ENCODE data around the gene PARP16.
"Not testable (repeated sequence)": the region's sequence is repeated elsewhere in the genome, so short reads cannot be mapped to it uniquely, and the experiment has no call there.

PARP16 gene

DNA sequence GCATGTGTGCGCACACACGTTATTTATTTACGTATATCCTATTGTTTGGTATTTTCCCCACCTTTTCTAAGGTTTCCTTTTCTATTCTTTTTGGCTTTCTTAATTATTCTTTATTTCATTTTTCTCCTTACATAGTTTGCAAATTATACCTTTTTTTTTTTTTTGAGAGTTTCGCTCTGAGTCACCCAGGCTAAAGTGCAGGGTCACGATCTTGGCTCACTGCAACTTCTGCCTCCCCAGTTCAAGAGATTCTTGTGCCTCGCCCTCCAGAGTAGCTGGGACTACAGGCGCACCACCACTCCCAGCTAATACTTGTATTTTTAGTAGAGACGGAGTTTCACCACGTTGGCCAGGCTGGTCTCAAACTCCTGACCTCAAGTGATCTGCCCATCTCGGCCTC, 55.4 kb downstream of the PARP16 start:
- DNase-seq: no peak

DNA sequence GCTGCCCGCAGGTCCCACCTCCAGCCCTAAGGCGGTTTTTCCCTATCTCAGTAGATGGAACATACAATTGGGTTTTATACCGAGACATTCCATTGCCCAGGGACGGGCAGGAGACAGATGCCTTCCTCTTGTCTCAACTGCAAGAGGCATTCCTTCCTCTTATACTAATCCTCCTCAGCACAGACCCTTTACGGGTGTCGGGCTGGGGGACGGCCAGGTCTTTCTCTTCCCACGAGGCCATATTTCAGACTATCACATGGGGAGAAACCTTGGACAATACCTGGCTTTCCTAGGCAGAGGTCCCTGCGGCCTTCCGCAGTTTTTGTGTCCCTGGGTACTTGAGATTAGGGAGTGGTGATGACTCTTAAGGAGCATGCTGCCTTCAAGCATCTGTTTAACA, 59.8 kb downstream of the PARP16 start:
- not testable (repeated sequence) for DNase-seq

DNA sequence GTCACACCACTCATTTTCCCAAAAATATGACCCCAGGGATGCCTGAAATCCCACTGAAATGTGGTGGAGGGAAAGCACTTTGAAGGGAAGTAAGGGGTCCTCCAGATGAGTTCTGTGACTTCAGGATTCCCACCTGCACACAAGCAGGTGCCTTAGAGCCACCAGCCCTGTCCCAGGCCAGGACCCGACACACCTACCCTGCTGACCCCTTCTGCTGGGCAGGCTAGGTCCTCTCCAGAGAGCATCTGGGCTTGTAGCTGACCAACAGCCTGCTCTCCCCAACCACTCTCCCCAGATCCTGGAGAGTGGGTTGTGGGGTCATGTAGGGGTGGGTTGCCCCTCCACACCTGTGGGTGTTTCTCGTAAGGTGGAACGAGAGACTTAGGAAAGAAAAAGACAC, 60.5 kb downstream of the PARP16 start:
- no peak for DNase-seq

DNA sequence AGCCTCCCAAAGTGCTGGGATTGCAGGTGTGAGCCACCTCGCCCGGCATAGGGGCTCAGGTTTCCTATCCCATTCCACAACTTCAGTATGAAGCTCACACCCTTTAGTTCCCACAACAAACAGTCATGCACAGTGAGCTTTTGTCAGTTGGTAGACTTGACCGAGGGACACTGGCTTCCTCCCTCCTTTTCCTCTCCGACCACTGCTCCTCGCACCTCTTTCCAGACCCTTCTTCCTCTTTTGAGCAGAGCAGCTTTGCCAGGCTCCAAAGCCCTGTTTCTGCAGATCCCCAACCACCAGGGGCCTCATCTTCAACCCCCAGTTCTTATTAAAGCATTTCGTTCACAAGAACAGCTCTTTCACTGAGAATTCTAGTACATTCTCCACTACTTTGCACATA, 62.7 kb downstream of the PARP16 start:
- DNase-seq: no peak

DNA sequence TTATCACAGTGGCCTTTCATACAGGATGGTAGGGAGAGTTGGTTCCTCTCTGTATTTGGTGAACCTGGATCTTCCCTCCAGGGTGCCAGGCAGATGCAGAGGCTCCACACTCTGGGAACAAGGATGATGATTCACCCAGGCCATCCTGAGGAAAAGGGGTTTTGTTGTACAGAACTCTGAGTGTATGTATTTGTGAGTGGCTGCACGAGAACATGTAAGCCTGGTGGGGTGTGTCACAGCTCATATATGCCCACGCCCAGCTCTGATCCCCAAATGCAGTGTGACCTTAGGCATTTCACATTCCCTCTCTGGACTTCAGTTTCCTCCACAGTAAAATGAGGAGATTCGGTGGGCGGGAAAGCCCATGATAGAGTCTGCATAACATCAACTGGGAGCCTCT, 63.8 kb downstream of the PARP16 start:
- no peak for DNase-seq

DNA sequence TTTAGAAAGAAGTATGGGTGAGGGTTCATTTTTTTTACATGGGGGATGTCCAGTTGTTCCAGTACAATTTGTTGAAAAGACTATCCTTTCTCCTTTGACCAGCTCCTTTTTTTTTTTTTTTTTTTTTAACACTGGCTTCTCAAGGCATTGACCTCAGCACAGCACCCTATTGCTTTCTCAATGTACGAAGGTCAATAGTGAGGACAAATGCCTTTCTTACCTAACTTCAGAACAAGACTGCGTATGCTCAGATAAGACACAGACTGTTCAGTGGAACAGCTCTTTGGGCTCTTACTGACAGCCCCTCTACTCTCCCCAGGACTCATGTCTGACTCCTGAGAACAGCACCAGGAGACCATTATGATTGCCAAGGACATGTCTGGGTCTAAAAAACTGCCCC, 65.0 kb downstream of the PARP16 start:
- no peak for DNase-seq

DNA sequence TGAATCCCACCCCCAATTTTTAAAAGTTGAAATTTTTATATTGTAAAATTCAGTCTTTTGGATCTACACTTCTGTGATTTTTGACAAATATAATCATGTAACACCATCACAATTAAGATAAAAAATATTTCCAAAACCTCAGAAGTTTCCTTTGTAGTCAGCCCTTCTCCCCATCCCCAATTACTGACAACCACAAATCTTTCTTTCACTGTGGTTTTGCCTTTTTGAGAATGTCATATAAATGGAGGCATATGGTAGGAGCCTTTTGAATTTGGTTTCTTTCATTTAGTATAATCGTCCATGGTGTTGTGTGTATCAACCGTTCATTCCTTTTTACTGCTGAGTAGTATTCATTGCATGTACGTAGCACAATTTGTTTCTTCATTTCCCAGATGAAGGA, 67.5 kb downstream of the PARP16 start:
- no peak for DNase-seq

DNA sequence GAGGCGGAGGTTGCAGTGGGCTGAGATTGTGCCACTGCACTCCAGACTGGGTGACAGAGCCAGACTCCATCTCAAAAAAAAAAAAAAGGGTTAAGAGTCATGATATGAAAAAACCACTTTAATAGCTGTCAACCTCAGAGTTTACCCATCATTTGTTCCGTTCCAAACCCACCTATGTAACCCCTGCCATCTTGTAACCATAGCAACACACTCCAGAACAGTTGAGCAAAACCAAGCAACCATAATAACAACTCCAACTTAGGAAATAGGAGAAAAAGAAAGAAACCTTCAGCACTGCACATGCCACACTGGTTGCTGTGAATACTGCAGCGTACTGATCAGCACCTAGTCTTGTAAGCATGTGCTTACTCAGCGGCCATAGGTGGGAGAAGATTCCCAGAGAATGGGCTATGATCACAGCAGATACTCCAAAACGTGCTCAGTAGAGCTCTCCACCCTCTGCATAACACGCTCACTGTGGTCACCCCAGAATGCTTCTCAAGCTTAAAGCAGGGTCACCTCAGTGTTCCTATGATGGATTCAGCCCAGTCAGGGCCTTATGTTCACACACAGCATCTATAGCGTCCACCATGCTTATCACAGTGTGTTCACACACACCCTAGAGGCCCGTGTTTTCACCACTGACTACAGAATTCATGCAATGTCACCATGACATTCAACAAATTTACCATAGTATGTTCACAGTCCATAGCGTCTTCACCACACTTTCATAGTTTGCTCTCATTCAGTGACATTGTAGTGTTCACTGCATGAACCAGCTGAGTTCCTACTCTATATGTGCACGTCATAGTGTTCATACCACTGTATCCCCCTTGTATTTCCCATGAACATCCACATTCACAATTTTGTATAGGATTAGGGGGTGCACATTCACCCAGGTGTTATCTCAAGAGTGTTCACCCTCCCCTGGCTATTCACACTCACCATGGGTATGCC, 68.9 kb downstream of the PARP16 start:
- DNase-seq: no peak

DNA sequence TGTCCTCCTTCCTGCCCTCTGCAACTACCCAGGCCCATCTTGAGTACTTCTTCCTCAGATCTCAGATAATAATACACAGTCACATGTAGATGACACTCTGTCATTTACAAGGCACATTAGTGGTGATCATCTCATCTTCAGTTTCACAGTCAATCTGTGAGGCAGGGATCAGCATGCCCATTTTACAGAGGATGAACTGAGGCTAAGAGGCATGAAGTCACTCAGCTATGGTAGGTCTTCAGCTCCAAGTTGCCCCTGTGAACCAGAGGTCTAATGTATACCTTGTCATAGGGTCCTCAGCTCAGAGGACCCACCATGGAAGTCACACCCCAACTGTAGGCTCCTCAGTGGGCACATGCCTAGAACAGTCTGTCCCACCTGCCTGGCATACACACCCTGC, 71.2 kb downstream of the PARP16 start:
- no peak for DNase-seq

DNA sequence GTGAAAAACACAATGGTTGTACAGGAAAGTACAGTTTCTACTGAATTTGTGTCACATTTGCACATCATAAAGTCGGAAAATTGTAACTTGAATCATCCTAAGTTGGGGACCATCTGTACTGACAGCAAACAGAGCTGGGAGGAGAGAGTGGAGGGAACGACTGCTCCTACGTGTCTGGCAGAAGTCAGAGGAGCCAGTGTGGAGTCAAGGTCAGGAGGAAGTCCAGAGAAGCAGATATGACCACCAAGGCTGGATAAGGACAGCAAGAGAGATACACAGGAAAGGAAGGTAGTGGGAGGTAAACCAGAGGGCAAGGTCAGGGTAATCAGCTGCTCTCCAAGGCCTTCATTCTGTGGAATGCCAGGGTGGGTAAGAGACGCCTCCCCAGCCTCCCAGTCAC, 72.7 kb downstream of the PARP16 start:
- no peak for DNase-seq

DNA sequence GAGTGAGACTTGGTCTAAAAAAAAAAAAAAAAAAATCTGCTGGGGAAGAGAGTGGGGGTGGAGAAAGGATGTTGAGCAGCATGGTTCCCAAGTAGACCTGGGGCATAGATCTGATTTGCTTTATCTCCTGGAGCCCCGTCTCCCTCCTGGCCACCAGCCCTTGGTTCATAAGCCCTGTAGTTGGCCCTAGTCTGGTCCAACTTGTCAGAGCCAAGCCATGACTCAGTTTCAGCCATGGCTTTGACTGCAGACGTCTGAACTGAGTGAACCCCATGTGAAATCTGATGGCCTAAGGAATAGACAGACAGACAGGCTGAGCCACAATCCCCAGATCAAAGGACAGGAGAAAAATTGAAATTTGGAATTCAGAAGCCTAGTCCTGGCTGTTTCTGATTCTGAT, 73.4 kb downstream of the PARP16 start:
- DNase-seq: no peak

DNA sequence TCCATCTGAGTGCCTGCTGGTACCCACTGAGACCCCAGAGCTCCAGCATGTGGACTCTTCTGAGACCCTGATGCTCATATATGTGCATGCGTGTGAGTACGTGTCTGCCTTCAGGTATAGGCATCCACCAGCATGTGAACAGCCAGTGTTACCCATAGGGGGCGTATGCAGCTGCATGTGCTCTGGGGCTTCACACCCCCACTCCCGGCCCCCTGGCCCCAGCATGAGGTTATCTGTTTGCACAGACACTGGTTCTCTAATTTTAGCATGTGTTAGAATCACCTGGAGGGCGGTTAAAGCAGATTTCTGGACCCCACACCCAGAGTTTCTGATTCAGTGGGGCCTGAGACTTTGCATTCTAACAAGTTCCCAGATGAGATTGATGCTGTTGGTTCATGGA, 74.6 kb downstream of the PARP16 start:
- peak; percentile 10 to 15 for DNase-seq

DNA sequence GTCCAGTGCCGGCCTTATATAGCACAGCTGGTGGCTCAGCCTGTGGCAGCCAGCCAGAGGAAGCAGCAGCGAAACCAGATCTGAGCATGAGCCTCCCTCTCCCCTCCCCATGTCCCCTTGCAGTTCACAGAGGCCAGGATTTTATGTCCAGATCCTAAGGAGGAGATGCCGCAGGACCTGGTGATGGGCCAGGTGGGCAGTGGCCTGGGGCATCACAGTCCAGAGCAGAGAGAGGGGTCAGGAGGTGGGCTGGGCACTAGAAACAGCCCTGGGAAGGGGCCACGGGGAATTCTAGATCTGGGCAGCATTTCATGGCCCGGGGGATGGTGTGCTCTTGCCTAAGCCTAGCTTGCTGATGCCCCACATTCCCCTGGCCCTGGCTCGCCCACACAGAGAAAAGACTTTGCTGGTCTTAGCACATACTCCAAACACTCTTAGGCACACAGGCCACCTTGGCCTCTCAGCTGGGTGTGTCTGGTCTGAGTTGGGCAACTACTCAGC, 75.2 kb downstream of the PARP16 start:
- DNase-seq: no peak

DNA sequence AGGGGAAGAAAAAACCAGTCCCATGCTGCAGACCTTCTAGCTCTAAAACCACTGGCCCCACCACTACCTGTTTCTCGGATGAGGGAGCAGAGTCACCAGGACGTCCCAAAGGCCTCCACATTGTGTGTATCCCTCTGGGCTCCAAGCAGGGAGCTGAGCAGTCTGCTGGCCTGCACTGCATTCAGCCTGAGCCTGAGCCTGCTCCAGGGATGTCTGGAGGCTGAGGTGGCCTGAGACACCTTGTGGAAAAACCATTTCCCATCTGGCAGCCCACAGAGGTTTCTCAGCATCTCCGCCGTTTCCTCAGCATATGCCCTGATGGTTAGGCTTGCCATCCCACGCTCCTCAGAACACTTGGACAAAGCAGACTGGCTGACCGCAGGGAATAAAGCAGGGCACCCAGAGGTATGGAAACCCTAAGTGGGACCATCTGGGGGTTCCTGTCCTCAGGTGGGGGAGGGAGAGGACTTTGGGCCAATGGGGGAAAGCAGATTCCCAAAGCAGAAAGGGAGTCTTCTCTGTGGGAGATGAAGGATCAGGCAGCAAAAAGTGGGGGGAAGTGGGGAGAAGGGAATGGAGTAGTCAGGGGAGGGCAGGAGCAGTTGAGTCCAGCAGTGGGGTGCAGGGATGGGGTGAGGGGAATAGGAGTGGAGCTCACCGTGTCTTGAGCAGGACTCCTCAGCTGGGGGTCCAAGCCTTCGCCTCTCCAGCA, 75.8 kb downstream of the PARP16 start, which contains the start of gene CILP:
TSS of gene CILP (minus strand) at position 704 of the 712 bp plus-strand sequence. CDS start 1,718 bp downstream, outside the sequence.
- DNase-seq: no peak

DNA sequence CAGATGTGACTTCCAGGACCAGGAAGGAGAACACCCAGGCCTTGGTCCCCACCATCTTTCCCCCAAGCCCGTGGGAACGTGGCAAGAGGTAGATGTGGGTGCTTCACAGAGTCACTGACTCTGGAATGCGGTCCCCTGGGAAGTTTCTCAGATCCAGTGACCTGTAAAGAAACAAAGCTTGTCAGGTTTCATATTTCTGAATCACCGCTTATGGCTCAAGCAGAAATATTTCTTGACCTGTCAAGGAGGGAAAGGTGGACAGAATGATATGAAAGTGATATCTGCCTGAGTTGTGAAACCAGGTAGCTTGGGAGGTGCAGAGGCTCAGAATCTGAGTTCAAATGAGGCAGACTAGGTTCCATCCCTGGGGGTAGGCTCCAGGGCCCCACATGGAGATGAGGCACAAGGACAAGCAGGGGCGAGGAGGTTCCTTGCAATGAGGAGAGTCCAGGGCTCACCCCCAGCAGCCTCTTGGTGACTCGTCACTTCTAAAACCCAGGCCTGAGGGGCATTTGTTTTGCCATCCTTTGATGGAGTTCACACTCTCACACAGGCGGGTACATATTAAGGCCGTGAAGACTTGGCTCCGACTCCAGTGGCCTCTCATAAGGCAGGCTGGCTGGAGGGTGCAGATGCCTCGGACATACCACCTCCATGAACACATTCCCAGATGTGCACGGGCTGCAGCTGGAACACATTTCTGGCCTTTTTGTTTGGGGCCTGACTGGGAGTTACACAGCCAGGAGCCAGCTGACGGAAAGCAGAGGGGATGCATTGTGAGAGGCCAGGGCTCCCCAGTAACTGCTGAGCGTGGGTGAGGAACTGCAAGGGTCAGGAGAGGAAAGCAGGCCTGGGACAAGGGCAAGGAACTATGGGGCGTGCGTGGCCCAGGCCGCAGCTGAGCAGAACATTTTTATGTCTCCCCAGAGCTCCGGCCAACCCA, 76.7 kb downstream of the PARP16 start:
- no peak for DNase-seq

DNA sequence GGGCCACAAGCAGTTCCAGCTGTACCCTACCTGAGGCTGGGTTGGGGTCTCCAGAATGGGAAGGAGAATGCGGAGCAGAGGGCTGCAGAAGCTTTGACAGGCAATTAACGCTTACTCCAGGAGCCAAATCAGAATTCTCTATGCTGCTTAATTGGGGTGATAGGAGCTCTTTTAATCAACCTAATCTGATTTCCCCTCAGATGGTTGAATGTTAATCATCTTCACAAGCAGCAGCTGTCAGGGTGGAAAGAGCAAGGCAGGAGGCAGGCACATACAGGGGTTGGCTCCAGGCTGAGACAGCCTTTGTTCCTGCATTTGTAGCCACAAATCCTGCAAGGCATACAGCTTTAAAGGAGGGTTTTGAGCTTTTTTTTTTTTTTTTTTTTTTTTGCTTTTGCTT, 78.0 kb downstream of the PARP16 start:
- no peak for DNase-seq
